NCI-H345 treated with DMSO at 0.1 percent for 48 hours (cell line): ENCODE data around the gene GAS7.

Experiments
- DNase-seq: peaks from one replicate; lab custom pipeline; 2025; ENCODE audit not compliant: unreplicated experiment; lab: John Stamatoyannopoulos, UW

Gene GAS7

DNA sequence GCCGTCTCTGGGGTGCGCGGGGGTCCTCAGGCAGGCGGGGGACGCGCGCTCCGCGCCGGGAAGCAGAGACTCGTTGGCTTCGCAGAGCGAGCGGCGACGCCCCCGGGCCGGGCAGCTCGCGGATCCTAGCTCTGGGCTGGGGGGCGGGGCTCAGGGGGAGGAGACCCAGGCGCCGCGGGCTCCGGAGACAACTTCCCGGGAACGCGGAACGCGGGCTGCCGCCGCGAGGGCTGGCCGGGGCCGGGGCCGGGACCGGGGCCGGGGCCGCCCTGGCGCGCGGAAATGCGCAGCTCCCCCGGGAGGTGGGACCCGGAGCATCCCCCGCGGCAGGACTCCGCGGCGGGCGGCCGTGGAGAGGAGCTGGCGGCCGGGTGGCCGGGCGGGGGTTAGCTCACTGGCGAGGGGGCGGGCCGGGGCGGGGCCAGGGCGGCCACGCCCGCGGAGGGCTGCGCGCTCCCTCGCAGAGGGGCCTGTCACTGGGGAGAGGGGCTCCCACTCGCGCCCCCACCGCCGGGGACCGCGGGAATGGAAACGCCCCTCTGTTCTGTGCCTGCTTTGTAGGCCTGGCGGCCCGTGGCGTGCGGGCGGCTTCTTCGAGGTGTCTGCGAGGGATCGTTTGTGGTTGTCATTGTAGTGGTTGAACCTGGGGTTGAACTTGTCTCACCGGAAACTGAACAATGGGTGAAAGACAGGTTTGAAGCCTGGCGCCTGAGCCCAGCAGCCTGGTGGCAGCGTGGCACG is at the start of gene GAS7:
Gene GAS7, minus strand, starts transcription at position 98 of the 741 bp plus-strand sequence.
- no peak for DNase-seq

DNA sequence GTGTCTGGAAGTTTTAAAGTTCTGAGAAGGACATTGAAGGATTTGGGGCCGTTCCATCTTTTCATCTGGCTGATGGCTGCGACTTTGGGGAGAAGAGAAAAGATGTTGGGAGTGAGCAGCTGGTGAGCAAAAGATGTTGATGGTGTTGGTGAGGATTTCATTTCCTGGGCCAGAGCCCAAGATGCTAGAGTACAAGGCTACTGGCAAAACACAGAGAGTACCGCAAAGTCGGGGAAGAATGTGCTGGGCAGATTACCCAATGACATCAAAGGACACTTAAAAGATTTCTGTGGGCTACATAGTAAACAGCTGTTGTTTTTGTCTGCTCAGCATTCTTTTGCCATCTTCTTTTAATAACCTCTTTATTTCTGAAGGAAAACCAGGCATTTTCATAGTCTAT is 49.4 kb upstream of the GAS7 start:
- no peak for DNase-seq

DNA sequence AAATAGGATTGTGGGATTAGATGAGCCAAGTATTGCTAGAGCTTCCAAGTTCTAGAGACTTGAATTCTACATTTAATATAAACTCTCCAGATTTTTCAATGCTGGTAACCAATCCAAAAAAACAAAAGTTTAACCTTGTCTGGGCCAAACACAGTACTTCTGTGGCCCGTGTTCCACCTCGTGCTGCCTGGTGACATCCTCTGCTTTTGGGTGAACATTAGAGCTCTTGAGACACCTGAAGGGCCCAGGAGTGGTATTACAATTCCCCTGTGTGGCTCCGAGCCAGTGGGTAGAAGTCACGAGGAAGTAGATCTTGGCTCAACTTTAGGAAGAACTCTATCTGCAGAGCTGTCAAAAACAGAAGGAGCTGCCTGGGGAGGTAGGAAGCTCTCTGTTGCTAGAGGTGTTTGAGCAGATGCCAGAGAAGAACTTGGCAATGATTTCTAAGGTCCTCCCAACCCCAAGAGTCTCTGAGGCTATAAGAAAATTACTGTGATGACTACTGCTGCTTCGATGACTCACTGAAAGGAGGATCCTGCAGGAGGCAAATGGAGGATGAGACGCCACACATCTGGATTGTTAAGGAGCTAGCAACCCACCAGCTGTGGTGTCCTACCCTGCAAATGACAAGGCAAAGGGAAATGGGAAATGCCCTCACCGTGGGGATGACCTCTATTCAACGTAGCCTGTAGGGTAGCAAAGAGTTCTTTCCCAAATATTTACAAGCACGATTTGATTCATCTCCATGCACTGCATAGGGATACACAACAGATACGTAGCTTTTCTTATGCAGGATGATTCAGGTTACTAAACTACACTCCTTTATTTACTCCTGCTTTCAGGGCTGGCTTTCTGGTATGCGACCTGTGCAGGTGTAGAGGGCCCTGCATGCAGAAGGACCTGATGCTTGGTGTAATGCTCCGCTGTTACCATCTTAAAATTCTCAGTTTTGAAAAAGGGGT is 45.8 kb upstream of the GAS7 start:
- DNase-seq = no peak

DNA sequence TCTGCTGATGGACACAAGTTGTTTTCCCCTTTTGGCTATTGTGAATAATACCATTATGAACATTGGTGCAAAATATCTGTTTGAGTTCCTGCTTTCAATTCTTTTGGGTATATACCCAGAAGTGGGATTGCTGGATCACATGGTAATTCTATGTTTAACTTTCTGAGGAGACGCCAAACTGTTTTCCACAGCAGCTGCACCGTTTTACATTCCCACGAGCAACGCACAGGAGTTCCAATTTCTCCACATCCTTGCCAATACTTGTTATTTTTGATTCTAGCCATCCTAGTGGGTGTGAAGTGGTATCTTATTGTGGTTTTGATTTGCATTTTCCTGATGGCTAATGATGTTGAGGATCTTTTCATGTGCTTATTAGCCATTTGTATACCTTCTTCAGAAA is 43.4 kb upstream of the GAS7 start:
- no peak for DNase-seq

DNA sequence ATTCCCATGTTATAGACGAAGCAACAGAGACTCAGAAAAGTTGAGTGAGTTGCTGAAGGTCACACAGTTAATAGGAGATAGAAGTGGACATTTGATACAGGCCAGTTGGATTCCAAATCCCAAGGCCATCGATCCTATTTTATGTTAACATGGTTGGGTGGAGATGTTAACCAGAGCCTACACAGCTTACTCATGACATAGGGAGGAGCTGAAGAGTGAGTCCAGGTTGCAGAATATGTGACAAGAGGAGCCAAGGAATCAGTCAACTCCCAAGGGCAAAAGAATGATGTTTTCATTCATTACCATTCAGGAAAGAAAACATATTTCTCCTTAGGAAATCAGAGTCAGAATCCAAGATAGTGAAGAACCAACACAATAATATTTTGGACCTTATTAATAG is 40.3 kb upstream of the GAS7 start:
- DNase-seq = no peak

DNA sequence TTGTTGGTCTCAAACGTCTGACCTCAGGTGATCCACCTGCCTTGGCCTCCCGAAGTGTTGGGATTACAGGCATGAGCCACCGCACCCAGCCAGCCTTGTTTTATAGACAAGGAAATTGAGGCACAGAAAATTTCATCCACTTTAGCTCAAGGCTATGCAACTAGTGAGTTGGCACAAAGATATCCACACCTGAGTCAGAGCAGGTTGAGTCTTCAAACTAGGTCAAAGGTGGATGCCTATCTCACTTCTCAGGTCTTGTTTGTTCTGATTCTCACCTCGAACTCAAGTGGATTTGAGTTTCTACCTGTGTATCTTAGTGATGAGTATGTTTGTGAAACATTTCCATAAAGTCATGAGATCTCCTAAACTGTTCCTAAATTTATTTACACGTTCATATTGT is 35.6 kb upstream of the GAS7 start:
- DNase-seq = no peak

DNA sequence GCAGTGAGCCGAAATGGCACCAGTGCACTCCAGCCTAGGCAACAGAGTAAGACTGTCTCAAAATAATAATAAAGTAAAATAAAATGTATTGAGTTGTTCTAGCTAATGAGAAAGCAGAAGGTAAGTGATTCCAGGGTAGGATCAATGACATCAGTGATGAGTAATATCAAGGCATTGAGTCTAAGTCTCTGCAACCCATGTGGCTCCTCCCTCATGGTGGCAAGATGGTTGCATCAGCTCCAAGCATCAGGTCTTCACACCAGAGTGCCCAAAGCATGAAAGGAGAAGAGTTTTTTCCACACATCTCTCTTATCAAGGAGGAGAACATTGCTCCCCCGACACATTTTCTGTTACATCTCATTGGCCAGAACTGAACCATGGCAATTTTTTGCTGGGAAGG is 34.8 kb upstream of the GAS7 start:
- DNase-seq = no peak

DNA sequence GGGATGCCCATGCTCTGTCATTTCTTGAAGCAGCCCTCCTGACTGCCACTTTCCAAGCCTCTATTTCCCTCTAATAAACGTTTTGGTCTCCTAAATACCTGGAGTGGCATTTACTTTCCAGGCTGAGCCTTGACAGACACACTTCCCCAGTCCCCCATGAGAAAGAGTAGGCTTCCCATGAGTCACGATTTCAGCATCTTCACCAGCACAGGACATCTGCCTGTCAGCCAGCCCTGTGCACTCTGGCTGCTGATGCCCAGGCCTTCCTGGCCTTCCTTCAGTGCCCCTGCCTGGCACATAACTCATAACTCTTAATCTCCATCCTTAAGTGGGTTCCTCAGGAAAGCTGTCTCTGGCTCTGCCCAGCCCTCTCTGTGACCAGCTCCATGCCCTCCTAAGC is 30.8 kb upstream of the GAS7 start:
- no peak for DNase-seq

DNA sequence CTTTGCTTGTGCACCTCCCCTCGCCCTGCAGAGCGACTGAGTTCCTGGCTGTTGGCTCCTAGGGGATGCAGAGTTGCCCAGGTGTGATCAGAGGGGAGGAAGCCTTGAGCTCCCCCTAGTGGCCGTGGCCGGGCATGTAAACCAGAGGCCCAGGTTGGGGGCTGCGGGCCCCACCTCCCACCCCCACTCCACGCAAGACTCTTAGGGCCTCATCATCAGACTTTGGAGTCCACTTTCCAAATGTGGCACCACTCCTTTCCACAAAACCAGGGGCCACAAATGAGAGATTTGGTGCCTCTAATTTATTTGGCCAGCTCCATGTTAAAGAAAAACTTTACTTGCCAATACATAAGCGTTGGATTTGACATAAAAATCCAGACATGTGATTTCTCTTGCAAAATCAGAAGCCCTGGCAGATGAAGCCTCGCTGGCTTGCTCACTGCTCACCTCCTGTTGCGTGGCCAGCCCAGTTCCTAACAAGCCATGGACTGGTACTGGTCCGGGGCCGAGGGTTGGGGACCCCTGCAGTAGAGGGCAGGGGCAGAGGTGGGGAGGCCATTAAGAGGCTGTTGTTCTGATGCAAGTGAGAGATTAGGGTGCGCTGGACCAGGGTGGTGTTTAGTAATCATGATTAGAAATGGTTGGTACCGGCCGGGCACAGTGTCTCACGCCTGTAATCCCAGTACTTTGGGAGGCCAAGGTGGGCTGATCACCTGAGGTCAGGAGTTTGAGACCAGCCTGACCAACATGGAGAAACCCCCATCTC is 28.7 kb upstream of the GAS7 start:
- DNase-seq = no peak

DNA sequence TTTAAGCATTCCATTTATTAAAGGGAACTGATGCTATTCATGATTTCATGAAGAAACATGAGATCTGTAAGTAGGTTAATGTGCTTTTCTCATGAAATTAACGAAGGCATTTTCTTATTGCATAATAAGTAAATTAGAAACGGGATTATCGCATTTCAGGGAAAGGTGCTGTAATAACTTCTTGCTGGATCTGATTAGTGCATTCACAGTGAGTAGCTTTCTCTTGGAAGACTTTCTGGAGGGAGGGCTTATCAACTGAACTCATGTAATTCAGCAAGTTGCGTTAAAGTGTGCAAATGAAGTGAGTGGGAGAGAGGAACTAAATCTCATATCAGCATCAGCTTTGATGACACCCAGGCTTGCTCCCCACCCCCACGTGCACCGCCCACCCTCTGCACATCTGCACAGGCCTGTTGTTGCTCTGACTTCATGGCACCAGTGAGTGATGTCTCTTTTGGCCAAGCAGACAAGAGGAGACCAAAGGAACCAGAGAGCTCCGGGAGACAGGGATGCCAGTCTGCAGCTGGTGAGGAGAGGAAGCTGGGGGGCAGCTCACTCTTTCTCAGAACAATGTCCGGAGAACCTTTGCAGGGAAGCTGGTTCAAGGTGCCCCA is 26.3 kb upstream of the GAS7 start:
- DNase-seq = no peak

DNA sequence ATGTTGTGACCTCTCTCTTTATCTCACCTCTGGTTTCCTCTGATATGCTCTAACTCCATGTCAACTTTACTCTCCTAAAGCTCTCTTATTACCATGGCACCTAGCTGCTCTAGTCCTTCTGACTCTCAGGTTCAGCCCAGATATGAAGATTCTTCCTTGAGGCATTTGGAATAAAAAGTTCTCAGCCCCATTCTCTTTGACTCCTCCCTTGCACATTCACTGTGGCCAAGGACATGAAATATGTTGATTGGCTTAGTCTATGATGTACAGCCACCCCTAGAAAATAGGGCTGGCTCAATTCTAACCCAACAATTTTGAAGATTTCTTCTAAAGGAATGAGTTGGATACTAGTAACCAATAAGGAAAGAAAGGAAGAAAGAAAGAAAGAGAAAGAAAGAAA is 20.8 kb upstream of the GAS7 start:
- DNase-seq = no peak

DNA sequence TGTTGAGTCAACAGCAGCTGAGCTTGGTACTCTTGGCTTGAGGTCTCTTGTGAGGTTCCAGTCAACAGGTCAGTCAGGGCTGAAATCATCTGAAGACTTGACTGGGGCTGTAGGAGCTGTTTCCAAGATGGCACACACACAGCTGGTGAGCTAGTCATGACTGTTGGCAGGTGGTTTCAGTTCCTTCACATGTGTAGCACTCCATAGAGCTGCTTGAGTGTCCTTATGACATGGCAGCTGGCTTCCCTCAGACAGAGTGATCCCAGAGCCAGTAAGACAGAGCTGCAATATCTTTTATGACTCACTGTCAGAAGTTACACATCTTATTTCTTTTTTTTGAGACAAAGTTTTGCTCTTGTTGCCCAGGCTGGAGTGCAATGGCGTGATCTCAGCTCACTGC is 19.5 kb upstream of the GAS7 start:
- no peak for DNase-seq

DNA sequence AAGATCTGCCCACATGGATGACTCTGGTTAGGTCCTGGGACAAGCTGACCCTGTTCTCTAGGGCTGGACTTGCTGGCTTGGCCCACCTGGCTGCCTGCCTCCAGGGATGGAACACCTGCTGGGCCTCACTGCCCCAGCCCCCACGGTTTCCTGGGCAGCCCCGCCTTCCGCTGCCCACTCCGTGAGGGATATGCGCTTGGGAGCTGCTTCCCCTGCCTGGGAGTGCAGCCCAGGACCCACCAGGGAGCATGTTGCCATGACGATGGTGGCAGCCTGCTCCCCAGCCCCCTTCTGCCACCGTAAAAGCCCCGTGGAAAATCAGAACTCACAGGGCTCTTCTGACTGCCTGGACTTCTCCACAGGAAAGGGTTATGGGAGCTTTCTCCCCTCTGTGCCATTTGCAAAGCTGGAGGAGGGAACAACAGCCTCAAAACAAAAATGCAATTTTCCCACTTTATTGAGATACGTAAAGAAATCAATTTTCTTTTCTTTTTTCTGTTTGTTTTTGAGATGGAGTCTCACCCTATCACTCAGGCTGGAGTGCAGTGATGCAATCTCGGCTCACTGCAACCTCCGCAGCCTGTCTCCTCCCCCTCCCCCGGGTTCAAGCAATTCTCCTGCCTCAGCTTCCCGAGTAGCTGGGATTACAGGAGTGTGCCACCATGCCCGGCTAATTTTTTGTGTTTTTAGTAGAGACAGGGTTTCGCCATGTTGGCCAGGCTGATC is 18.0 kb upstream of the GAS7 start:
- no peak for DNase-seq

DNA sequence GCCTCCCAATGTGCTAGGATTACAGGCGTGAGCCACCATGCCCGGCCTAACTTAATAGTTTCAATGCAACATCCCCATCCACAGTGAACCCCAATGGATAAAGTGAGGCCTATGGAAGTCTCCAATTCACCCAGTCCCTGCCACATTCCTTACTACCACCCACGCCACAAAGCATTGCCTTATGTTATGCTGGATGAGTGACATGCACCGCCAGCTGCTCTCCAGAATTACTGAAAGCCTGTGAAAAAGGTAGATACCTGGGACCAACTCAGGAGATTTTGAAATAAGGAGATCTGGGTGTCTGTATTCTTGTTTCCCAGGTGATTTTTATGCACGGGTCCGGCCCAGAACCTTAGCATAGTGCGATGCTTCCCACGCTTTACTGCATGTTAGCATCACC is 16.9 kb upstream of the GAS7 start:
- no peak for DNase-seq

DNA sequence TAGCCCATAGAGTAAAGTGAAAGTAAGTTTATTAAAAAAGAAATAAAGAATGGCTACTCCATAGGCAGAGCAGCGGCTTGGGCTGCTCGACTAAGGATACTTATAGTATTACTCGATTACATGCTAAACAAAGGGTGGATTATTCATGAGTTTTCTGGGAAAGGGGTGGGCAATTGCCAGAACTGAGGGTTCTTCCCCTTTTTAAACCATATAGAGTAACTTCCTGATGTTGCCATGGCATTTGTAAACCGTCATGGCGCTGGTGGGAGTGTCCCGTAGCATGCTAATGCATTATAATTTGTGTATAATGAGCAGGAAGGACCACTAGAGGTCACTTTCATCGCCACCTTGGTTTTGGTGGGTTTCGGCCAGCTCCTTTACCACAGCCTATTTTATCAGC is 13.3 kb upstream of the GAS7 start:
- DNase-seq = no peak

DNA sequence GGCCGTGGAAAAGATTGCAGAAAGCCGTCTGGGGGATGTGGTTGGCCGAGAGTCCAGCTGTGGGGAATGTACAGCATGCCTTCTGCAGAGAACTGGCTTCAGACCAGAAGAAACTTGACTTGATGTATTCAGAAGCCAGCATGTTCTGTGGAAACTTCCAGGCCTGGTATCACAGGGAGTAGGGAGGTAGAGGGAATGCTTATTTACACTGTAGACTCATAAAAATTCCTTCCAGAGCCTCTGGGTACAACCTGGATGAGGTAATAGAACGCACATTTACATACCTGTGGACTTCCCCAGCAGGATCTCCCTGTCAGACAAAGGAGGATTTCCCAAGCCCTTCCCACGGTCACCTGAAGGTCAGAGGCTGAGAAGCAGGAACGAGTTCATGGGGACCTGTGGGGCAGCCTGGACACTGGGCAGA is 11.8 kb upstream of the GAS7 start:
- DNase-seq = no peak

DNA sequence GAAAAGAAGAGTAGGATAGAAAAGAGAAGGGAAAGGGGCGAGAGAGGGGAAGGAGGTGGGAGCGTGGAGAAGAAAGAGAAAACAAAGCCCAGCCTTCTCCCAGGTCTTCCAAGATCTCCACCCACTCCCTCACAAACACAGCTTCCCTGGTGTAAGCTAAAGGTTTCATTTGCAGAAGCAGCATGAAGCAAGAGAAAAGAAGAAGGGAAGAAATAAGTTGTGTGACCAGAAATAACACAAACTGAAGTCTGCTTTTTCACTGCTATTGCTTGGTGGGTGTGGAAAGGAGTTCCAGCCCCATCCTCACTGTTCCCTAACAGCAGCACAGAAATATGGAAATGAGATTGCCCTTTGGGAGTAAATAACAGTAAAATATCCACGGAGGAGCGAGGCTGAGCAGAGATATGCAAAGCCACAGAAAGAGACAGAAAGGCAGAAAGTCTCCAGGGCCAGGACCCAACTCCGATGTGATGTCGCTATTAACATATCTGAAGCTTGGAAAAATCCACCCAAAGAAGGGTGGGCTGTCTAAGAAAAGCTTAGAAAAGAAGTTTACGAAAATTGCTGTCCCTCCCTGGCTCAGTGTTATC is 10.3 kb upstream of the GAS7 start:
- no peak for DNase-seq

DNA sequence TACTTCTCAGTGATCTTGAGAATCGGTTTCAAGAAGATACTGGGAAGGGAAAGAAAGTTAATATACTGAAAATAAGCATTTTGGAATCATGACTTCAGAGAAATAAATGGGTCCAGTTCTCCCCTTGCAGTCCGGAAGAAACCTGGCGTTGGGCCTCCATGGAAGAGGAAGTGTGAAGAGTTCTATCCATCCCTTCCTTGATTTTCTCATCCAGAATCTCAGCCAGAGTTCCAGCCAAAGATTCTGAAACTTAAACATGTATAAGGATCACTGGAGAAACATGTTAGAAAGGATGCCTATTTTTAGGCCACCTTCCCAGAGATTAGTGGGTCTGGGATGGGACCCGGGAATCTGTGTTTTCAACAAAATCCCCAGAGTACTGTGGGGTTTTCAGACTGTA is 8.7 kb upstream of the GAS7 start:
- no peak for DNase-seq

DNA sequence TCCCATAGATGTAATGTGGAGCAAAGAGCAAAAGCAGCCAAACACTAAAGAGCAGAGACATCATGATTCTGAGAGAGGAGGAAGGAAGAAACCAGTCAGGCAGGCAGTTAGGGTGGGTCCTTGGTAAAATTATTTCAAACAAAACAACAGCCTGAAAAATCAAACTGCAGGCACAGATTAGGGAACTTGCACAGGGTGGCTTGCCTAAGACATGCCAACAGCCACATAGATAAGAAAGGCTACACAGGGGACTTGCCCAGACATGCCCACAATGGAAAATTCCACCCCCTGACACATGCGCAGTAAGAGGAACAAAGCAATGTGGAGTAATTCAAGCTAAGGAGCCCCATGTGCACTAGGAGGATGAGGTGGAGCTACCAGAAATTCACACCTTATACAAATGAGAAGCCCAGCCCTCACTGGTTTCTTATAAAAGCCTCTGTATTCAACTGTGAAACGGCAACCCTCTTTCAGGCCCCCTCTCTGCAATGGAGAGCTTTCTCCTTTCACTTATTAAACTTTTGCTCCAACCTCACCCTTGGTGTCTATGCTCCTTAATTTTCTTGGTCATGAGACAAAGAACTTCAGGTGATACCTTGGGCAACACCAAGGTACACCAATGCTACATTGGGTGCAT is 7.3 kb upstream of the GAS7 start:
- no peak for DNase-seq

DNA sequence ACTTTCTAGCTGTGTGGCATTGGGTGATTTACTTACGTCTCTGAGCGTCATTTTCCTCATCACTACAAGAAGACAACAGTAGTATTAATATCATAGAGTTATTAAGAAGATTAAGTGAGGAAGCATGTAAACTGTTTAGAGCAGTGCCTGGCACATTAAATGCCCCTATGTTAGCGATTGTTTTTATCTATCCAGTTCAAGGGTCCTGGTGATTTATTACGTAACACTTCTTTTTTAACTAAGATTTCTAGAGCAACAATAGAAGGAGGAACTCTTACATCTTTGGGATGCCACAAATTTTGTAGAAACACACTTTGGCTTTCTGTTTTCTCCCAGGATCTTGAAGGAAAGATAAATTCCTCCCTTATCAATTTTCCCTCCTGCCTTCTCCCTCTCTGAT is 3.3 kb upstream of the GAS7 start:
- no peak for DNase-seq
